Inflammatory macrophage treated with lipopolysaccharide for 4 hours (primary cell): Measurements from ENCODE around the gene NTN4.
"Not testable (repeated sequence)": the region's sequence is repeated elsewhere in the genome, so short reads cannot be mapped to it uniquely, and the experiment has no call there.

Experiments
- DNase-seq: peaks from one replicate; pipeline ENCODE4 v3.0.0-alpha.2; 2020

Gene NTN4

GRCh38 chr12:95705143-95705542 lies 85.4 kb downstream of the NTN4 start:
- DNase-seq: no peak

- DNase-seq: no peak
These were observed 86.6 kb downstream of the NTN4 start for GRCh38 chr12:95703986-95704385.

GRCh38 chr12:95701722-95702418 lies 88.7 kb downstream of the NTN4 start:
- DNase-seq: no peak

GRCh38 chr12:95701275-95701674 lies 89.3 kb downstream of the NTN4 start:
- DNase-seq: no peak

GRCh38 chr12:95700316-95700785 lies 90.2 kb downstream of the NTN4 start:
- DNase-seq: no peak

- DNase-seq: no peak
These were observed 91.0 kb downstream of the NTN4 start for GRCh38 chr12:95699579-95699978.

- DNase-seq: no peak
These were observed 96.4 kb downstream of the NTN4 start for GRCh38 chr12:95694136-95694535.

- DNase-seq: no peak
These were observed 96.9 kb downstream of the NTN4 start for GRCh38 chr12:95693689-95694088.

- DNase-seq: no peak
These were observed 99.5 kb downstream of the NTN4 start for GRCh38 chr12:95690861-95691635.

- DNase-seq: no peak
These were observed 102.6 kb downstream of the NTN4 start for GRCh38 chr12:95687937-95688336.

GRCh38 chr12:95683418-95683817 lies 107.1 kb downstream of the NTN4 start:
- no peak for DNase-seq

GRCh38 chr12:95681210-95681765 lies 109.3 kb downstream of the NTN4 start:
- no peak for DNase-seq

- no peak for DNase-seq
These were observed 111.9 kb downstream of the NTN4 start for GRCh38 chr12:95678684-95679083.

- not testable (repeated sequence) for DNase-seq
These were observed 112.8 kb downstream of the NTN4 start for GRCh38 chr12:95677782-95678181.

- no peak for DNase-seq
These were observed 115.9 kb downstream of the NTN4 start for GRCh38 chr12:95674631-95675030.

- DNase-seq: no peak
These were observed 116.4 kb downstream of the NTN4 start for GRCh38 chr12:95674163-95674562.

- no peak for DNase-seq
These were observed 117.0 kb downstream of the NTN4 start for GRCh38 chr12:95673576-95673975.

- no peak for DNase-seq
These were observed 118.4 kb downstream of the NTN4 start for GRCh38 chr12:95672166-95672565.

- no peak for DNase-seq
These were observed 119.3 kb downstream of the NTN4 start for GRCh38 chr12:95671265-95671664.

GRCh38 chr12:95663525-95663924 lies 127.0 kb downstream of the NTN4 start:
- no peak for DNase-seq

- no peak for DNase-seq
These were observed 129.2 kb downstream of the NTN4 start for GRCh38 chr12:95661360-95661759.

GRCh38 chr12:95658386-95658785 lies 132.2 kb downstream of the NTN4 start:
- DNase-seq: no peak

GRCh38 chr12:95654665-95655064 lies 135.9 kb downstream of the NTN4 start:
- not testable (repeated sequence) for DNase-seq
